Ureter (tissue), 1 donor: Measurements from ENCODE around the gene EPS8. TPM values are rescaled to one million over a fixed set of nuclear protein-coding genes. Genes with fewer than 3 reads are reported as not detected.
A peak's percentile ranks its signal among the peaks of the same experiment; 100 is the strongest.
"Not testable (repeated sequence)": the region's sequence is repeated elsewhere in the genome, so short reads cannot be mapped to it uniquely, and the experiment has no call there.

ENCODE experiments used
- DNase-seq: peaks from one replicate; pipeline ENCODE4 v3.0.0-alpha.2; 2020; ENCODE audit warnings: low spot score
- total RNA-seq: library from RNA; stranded (reverse); gene quantifications from one replicate; pipeline ENCODE4 v1.2.4, GENCODE V29; 2023
- donor health status: DM: yes; HTN: yes; CAD: no.

EPS8 gene
- total RNA-seq, 1 donor from 2014 or later = 155 TPM

DNA sequence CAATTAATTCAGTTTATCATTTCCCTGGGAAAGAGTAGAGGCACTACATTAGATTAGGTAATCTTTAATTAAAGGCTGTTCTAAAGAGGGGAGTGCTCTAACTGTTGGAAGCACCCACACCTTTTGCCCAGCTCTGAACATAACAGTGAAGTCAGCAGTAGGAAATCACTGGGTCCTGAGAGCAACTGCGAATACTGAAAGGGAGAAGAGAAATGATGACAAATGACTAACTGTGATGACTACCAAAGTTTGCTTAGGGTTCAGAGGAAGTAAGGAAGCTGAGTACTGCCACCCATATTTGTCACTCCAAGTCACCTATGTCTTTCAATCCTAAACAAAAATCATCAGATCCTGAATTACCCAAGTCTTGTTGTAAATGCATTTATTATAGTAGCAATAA lies 140.6 kb downstream of the EPS8 start:
- no peak for DNase-seq

DNA sequence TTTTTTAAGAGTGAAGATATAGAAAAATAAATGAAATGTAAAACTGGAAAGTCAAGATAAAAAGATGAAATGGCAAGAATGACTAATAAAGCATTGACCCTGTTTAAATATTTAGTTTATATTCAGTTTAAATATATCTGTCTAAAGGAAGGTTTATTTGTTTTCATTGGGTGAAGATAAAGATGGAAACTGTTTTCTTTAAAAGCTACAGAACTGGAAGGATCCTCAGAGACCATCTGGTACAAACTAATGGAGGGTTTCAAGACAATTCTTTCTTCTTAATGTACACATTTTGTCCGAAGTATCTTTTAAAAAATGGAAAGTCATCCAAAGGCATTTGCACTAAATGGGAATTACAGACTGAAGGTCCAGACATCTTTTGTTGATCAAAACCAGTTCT lies 142.6 kb downstream of the EPS8 start:
- no peak for DNase-seq

DNA sequence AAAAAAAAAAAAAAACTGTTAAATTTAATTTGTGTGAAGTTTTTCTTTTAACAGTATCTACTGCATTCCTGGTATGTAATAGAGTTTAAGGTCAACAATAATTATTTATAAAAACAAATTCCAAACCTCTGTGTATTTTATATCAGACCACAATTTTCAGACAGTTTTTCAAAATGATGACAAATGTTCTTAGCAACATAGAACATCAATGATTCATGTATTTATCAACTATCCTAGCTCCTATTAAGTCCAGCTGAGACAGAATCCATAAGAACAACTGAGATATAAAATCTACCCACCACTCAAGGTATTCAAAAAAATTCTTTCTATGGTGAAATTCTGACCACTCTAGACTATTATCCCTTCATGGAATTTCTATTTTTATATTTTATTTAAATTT lies 144.5 kb downstream of the EPS8 start:
- DNase-seq = no peak

DNA sequence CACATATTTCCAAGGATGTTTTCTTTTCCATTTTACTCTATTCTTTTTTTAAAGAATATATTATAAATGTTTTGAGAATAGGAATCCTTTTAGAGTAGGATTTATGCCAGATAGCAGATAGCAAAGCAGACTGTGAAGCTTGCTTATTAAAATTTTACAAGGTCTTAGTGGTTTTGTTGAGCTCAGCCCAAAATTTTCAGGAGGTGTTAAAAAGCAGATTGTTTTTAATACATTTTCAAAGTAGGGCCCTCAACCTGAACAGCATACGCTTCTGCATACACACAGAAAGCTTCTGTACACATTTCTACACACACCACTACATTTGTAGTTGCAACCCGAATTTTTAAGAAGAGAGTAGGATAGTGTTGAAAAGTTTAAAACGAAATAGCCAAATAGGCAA lies 151.0 kb downstream of the EPS8 start:
- DNase-seq = no peak

DNA sequence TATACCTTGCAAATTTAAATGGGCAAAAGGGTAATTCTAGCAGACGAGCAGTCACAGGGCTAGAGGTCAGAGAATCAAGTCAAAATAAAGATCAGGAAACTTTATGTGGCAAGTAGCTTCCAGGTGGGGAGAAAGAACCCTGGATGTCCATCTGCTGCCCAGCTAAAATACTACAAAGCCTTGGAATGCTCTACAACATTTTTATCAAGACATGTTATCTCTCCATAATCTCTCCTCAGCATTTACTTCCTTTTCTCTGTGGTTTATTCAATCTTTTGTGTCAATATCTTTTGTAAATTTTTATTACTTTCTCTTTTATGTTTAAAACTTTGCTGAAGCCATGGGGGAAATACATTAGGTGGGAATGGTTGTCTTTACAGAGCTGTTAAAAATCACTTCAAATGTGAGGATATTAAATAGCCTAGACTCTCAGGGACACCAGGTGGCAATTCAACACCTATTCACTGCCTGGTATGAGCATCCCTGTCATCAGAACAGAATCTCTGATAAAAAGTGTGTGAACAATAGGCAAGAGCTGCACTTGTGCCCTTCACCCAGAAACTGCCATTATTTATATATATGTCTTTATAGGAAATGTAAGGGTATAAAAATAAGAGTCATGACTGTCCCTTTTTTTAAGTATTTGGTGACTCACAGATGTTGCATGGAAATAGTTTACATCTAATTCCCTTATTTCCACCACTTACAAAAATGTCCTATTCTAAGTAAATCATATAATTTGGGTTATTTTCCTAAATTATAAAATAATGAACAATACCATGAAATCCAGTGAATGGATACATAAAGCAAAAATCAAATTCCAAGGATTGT lies 152.9 kb downstream of the EPS8 start:
- no peak for DNase-seq

DNA sequence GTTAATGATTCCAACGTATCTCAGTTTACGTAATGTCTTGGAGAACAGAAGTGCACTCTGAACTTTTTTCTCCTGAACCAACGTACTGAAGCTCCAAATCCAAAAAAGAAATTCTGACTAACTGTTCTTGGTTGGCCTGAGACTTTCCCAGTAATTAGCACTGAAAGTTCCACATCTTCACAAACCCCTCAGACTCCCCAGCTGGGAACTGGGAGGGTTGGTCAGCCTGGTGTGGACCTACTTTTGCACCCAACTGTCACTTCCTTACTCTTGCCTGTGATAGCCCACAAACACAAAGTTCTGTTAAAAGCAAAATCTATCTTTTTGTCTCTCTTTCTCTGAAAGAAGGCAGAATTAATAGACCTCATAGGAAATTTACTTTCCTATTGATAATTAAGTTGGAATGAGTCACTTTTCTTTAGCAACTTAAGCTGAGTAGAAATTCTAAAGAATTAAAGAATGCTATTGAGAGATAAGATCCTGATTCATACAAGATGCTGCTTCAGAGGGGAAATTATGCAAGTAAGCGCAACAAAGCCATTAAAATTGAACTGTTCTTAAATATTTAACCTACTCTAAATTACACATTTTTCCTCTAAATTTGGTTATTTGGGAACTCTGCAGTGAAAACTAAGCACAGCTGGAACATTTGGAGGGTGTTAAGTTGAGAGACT lies 155.0 kb downstream of the EPS8 start:
- DNase-seq = no peak

DNA sequence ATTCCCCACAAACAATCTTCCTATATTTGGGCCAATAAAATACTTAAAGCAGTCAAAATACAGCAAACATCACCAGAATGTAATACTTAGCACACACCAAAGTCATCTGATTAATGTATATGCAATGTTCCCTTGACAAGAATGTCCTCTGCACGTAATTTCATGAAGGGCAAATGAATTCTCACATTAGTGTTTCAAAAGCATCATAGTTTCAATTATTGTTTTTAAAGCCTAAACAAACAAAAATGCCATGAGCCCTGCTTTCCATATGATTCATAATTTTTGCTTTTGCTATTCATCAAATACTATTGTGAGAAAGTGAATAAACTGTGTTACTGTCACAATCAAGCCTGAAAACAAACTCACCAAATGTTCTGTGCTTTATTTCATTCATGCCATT lies 156.0 kb downstream of the EPS8 start:
- DNase-seq = no peak

DNA sequence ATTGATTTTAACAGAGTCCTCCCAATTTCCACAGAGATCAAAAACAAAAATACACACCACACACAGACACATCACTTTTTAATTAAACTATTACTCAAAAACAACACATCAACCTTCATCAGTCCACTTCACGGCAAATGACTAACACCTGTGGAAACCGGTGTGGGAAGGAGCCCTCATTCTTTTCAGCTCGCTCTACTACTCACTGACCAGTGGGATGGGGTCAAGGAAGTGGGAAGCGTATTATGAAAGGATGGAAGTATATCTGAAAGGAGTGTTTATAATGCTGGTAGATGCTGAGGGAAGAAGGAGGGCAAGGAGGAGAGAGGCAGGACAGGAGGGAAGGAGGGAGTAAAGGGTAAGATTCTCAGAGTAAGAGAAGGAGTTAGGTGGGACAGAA lies 156.5 kb downstream of the EPS8 start:
- no peak for DNase-seq

DNA sequence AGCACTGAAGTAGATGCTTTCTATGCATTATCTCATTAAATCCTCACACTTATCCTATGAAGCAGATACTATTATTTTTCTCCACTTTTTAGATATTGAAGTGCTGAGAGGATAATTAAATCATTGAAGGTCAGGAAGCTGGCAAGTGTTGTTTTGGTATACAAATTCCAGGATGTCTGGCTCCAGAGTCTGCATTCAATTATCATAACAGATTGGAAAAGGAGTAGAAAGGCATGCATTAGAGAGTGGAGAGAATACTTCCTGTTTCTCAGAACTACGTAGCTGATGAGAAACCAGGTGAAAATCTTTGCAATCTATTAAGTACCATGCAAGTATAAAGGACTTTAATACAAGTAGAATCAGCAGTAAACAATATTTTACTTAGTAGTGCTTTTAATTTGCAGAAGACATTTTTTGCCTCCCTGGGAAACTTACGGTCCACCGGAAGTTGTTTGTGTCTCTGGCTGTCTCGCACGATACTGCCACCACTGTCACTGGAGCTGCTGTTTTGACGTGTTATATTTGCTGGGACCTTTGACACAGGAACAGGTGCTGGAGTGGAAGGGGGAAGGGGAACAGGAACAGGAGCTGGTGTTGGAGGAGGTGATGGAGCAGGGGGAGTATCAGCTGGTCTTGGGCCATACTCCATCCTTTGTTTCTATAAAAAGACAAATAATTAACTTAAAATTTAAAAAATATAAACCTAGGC lies 158.0 kb downstream of the EPS8 start:
- DNase-seq = no peak

DNA sequence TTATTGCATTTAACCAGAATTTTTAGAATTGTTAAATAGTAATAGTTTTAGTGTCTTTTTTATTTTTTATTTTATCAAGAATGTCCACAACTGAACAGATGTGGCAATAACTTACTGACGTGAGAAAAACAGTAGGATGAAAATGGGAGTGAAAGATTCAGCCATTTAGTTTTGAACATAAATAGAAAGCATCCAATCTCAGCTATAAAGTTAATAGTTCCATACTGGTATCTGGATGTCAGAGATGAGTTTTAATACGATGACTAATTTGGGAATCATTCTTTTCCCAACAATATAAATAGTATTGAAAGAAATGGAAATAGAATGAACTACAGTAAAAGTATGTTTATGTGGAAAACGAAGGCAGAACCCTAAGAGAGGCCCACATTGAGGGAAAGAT lies 159.4 kb downstream of the EPS8 start:
- DNase-seq = no peak

DNA sequence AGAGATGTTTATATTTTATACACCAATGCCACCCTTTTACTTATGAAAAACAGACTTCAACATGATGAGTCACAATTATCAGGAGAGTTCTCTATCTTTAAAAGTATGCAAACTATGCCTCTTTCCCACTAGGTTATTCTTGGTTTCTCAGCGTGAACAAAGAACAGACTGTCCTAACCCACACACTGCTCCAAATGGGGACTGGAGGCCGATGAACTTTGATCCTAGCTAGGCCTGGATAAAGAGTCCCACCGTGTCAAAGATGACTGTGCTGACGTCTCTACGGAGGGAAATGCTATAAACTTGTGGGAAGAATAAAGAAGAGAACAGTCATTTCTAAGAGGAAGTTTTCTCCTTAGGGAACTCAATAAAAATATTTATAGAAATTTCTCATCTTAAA lies 160.1 kb downstream of the EPS8 start:
- DNase-seq = peak; percentile 65

DNA sequence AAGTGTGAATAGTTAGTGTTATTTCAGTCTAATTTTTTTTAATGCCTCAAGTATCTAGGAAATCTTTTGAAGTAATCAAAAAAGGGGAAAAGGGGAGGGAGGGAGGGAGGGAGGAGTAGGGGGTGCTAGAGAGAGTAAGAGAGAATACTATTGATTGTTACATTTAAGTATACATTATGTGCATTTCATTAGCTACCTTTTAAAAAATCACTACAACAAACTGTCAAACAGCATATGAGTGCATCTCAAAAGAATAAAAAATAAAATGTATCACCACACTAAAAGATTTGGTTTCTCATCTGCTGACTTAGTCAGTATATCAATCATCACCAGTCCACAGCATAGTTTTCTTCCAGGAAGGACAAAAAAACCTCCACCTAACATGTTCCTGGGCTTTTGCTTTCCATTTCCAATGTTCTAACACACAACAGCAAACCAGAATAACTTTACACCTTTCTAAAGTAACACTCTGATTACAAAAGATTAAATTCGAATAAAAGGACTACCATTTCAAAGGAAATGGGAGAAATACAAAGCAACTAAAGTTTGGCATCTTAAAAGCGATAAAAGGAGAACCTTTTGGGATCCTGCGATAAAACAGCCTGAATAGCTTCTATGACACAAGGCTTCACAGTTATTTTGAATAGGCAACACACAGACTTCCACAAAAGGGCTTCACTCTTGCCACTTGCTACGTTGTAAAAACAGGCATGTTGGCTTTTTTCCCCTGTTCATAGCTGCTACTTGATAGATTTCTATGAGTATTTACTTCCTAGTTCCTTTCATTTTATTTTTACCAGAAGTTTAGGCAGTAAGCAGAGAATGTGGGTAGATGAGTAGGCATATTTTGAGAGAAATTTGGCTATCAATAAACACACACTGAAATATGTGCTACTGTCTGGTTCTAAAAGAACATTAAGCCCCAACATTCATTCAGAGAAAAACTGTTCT lies 160.9 kb downstream of the EPS8 start:
- DNase-seq = no peak

DNA sequence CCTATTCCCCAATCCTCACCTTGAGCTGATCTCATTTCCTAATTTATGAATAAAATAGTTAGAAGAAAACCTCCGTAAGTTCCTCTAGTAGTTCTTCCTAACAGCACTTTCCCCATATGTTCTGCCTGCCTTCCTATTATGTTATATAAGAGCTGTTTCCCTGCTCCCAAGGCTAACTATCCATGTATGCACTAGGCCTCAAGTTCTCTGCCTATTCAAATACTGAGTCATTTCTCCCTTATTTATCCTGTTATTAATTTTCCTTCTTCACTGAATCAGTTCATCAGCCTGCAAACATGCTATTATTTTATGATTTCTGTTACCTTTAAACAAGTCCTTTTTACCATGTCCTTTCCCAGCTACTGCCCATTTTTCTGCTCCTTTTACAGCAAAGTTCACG lies 164.1 kb downstream of the EPS8 start:
- DNase-seq = no peak

DNA sequence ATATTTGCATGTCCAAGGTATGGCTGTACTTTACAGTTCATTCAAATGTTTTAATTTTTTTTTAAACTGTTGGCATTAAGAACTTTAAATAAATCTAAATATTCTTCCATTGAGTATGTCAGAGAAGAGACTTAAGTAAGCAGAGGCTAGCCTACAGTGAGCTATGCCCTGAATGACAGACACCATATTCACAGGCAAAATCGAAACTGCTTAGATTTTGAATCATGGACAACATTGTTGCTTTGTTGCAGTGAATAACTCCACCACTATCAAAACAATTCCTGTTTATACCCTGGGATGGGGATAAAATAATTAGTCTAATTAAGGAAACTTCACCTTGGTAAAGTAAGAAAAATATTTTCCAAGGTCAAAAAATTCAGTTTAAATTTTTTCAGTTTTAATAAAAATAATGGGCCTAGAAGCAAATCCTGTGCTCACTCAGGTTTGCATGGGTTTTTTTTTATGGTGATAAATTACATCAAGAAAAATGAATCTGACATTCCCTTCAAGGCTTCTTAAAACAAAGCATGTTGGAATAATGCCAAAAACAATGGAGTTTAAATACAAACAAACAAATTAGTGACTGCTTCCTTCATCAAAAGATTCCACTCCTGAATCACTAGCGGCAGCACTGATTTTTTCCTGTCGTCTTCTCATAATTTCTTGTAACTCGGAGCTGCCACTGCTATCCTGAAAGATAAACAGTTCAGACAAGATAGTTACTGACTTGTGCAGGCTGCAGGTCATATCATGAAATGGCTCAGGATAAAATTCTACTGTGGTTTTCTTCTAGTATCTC lies 168.2 kb downstream of the EPS8 start:
- no peak for DNase-seq

DNA sequence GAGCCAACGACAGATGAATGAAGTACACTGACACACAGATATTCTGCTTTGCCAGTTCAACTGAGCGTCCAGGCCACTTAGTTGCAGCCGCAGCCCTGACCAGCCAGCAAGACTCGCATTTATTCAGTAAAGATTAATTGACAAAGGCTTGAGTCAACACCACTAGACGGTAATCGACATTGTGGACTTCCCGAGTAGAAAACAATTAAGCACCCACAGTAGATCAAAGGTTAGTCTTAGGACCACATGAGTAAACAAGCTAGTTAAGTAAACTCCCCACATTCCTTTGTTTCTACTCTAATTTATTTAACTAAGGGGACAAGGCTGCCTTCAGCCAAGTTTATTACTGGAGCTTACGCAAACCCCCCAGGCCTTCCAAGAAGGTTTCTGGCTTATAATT lies 172.7 kb downstream of the EPS8 start:
- DNase-seq = not testable (repeated sequence)

DNA sequence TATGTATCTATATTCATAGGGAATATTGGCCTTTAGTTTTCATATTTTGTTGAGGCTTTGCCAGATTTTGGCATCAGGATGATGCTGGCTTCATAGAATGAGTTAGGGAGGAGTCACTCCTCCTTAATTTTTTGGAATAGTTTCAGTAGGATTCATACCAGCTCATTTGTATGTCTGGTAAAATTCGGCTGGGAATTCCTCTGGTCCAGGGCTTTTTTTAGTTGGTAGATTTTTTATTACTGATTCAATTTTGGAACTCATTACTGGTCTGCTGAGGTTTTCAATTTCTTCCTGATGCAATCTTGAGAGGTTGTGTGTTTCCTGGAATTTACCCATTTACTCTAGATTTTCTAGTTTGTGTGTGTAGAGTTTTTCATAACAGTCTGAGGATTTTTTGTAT lies 175.2 kb downstream of the EPS8 start:
- no peak for DNase-seq

DNA sequence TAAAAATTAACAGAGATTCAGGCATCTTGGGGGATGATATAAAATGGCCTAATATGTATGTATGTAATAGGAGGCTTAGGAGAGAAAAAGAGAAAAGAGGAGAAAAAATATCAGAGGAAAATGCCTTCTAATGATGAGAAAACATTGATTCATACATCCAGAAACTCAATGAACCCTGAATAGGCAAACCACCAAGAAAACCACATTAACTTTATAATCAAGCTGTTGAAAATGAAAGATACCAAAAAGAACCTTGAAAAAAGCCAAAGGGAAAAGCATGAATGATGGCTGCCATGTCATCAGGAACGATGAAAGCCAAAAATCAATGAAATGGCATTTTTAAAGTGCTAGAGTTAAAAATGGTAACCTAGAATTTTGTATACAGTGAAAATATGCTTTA lies 180.2 kb downstream of the EPS8 start:
- no peak for DNase-seq

DNA sequence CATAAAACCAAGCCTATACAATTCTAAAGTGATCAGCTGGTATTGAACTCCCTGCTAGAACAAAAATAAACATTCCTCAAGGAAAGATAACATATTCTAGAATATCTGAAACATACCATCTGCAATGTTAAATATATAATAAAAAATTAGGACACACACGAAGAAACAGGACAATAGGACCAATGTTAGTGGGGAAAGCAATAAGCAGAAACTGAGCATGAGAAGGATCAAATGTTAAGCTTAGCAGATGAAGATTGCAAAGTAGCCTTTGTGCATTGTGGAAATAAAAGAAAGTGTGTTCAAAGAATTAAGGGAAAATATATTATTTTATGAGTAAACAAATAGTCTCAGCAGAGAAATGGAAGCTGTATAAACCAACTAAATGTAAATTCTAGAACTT lies 180.8 kb downstream of the EPS8 start:
- no peak for DNase-seq

DNA sequence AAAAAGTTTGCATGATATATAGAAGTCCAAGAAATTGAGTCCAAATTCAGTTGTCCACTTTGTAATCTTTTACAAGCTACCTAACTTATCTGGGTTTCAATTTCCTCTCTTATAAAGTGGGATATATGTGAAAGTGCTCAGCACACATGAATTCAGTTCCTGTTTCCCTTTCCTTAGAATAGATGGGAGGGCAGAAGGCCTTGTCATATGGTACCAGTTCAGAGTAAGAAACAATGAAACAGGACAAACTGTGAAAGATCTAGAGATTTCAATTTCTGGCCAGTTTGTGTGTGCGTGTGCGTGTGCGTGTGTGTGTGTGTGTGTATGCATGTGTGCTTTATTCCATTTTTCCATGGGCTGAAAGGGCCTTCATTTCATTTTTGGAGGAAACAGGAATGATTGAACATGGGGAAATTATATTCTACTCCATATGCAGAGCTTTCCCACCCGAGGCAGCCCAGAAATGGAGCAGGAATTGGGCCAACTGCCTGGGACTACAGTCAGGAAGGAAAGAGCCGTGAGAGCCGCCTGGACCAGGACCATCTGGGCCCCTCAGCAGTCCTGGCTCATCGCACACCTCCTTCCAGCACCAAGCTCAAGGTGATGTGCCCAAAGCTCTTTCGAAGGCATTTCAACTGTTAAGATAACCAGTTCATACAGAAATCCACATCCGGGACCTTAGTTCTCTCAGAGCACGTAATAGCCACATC lies 183.2 kb downstream of the EPS8 start:
- no peak for DNase-seq

DNA sequence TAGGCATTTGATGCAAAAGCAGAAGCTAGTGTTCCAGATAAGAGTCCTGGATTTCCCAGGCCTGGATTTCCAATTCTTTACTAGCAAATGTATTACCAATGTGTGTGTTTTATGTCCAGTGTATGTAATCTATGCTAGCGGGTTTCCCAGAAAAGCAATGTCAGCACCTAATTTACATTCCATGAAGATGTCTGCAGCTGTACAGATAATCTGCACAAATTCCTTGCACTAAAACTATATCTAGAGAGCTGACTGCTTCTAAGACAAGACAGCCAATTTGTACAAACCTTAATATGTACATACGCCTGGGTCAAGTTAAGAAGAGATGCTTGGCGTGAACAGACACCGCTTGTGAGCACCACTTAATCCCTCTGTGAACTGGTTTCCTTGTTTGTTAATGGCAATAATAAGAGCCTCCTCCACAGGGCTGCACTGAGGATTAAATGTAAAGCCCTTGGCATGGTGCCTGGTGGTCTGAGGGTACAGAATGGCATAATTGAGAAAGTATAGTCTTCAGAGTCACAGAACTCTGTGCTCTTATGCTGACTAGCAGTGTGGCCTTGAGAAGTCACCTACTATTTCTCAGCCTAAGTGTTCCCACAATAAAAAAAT lies 185.6 kb downstream of the EPS8 start:
- no peak for DNase-seq
